ENCODE measurements around the gene KRTAP19-5.

Gene KRTAP19-5

GRCh38 chr21:30478004-30478403 lies 23.9 kb downstream of the KRTAP19-5 start:
- POLR2A ChIA-PET (ENCODE audit: low non-redundant PET), result no interaction called here
- no peak for TF ChIP-seq CTCF (conservative IDR thresholded peaks at IDR 0.05; ENCODE audit: low read depth)
- H3K27ac ChIP-seq, result no peak overlapping the region
- CTCF ChIA-PET, result no interaction called here
- DNase-seq (ENCODE audit: low spot score), result peak; percentile 4

GRCh38 chr21:30468900-30469714 lies 32.8 kb downstream of the KRTAP19-5 start:
- POLR2A ChIA-PET (ENCODE audit: low non-redundant PET), result no interaction called here
- no peak overlapping the region for H3K27ac ChIP-seq
- CTCF ChIA-PET, result no interaction called here
- no peak for DNase-seq (ENCODE audit: low spot score)
- TF ChIP-seq CTCF (conservative IDR thresholded peaks at IDR 0.05; ENCODE audit: low read depth), result no peak

- POLR2A ChIA-PET (ENCODE audit: low non-redundant PET), result no interaction called here
- DNase-seq (ENCODE audit: low spot score), result peak; percentile 4
- peak; percentile 70 for TF ChIP-seq CTCF (conservative IDR thresholded peaks at IDR 0.05; ENCODE audit: low read depth)
- no peak overlapping the region for H3K27ac ChIP-seq
- CTCF ChIA-PET, result interaction anchor here (0.6 to 0.7 kb wide), 2 partner anchors 15 to 419 kb away, joined by 3 to 5 read pairs; no protein-coding TSS in a partner anchor
These were observed 38.2 kb downstream of the KRTAP19-5 start for GRCh38 chr21:30463713-30464112.
